Loucy (cell line): ENCODE results near the gene VPS37C.

Experiments
- H2AFZ ChIP-seq: fragments of 200-600 bp; sonication (generic); 2 replicates; pipeline ENCODE4 v1.6.0; 2016; ENCODE audit warnings: antibody characterized with exemption, mild to moderate bottlenecking, low read length, moderate library complexity
- H3F3A ChIP-seq: fragments of 200-600 bp; 2 replicates; pipeline ENCODE4 v1.6.0; 2016; ENCODE audit warnings: antibody characterized with exemption, low read depth, mild to moderate bottlenecking
- H3K27me3 ChIP-seq: fragments of 200-600 bp; sonication (generic); 2 replicates; pipeline ENCODE4 v1.6.1; 2014; ENCODE audit warnings: low read length, mild to moderate bottlenecking; ENCODE audit not compliant: insufficient read depth, poor library complexity, severe bottlenecking
- H3K36me3 ChIP-seq: fragments of 200-600 bp; sonication (generic); 2 replicates; pipeline ENCODE4 v1.6.1; 2016; ENCODE audit warnings: low read length; ENCODE audit not compliant: insufficient read depth
- H3K4me1 ChIP-seq: fragments of 200-600 bp; sonication (generic); 2 replicates; pipeline ENCODE4 v1.5.1; 2014; ENCODE audit warnings: low read length, mild to moderate bottlenecking; ENCODE audit not compliant: insufficient read depth, poor library complexity, severe bottlenecking
- H3K4me2 ChIP-seq: fragments of 200-600 bp; sonication (generic); 2 replicates; pipeline ENCODE4 v1.6.0; 2014; ENCODE audit warnings: antibody characterized with exemption, low read length, low read depth, mild to moderate bottlenecking; ENCODE audit not compliant: poor library complexity, severe bottlenecking
- H3K4me3 ChIP-seq: fragments of 200-600 bp; sonication (generic); 2 replicates; pipeline ENCODE4 v1.5.1; 2014; ENCODE audit warnings: low read length, mild to moderate bottlenecking, mixed read lengths; ENCODE audit not compliant: poor library complexity, severe bottlenecking
- H3K79me2 ChIP-seq: fragments of 200-600 bp; sonication (generic); 2 replicates; pipeline ENCODE4 v1.6.1; 2014; ENCODE audit warnings: low read length; ENCODE audit not compliant: insufficient read depth
- H3K9ac ChIP-seq: fragments of 200-600 bp; sonication (generic); 2 replicates; pipeline ENCODE4 v1.6.0; 2014; ENCODE audit warnings: mild to moderate bottlenecking, low read depth, low read length, moderate library complexity; ENCODE audit not compliant: poor library complexity, severe bottlenecking
- H3K9me2 ChIP-seq: fragments of 200-600 bp; sonication (generic); replicated peaks from 2 replicates; pipeline ENCODE4 v1.6.1; 2016; ENCODE audit warnings: low read depth, low read length, mixed read lengths
- H3K9me3 ChIP-seq: fragments of 200-600 bp; sonication (generic); 2 replicates; pipeline ENCODE4 v1.6.1; 2014; ENCODE audit warnings: mild to moderate bottlenecking, antibody characterized with exemption, low read length, low read depth; ENCODE audit not compliant: insufficient read depth
- H4K20me1 ChIP-seq: fragments of 200-600 bp; sonication (generic); 2 replicates; pipeline ENCODE4 v1.6.0; 2014; ENCODE audit warnings: antibody characterized with exemption, low read length, mild to moderate bottlenecking; ENCODE audit not compliant: insufficient read depth, poor library complexity, severe bottlenecking
- EZH2phosphoT487 ChIP-seq: fragments of 200-600 bp; IDR thresholded peaks from 2 replicates; pipeline ENCODE4 v1.6.1; 2018; ENCODE audit warnings: antibody characterized with exemption, mild to moderate bottlenecking, moderate library complexity, borderline replicate concordance
- TF ChIP-seq, protein P1 (sequence below): fragments of 200-600 bp; sonication (generic); conservative IDR thresholded peaks from 2 replicates; pipeline ENCODE4 v1.5.1; 2014; ENCODE audit warnings: mild to moderate bottlenecking, antibody characterized with exemption, low read length

The VPS37C gene

GRCh38 chr11:61147271-61147670 lies 14.0 kb downstream of the VPS37C start:
- Histone ChIP-seq H4K20me1 (no peaks in the 10 kb centered on the region), H3K9ac (no peak overlapping the region), H3F3A (no peaks in the 10 kb centered on the region), H3K36me3 (no peaks in the 10 kb centered on the region), H3K9me2 (no peaks in the 10 kb centered on the region), H3K4me3 (no peak overlapping the region), H3K4me1 (no peaks in the 10 kb centered on the region), H2AFZ (no peak overlapping the region), H3K27me3 (no peaks in the 10 kb centered on the region), H3K9me3 (no peaks in the 10 kb centered on the region), H3K79me2 (peaks cover 8% of the 10 kb centered on the region; the same call in 1 of the 2 replicates), H3K4me2 (no peak overlapping the region)
- TF ChIP-seq, protein P1, sequence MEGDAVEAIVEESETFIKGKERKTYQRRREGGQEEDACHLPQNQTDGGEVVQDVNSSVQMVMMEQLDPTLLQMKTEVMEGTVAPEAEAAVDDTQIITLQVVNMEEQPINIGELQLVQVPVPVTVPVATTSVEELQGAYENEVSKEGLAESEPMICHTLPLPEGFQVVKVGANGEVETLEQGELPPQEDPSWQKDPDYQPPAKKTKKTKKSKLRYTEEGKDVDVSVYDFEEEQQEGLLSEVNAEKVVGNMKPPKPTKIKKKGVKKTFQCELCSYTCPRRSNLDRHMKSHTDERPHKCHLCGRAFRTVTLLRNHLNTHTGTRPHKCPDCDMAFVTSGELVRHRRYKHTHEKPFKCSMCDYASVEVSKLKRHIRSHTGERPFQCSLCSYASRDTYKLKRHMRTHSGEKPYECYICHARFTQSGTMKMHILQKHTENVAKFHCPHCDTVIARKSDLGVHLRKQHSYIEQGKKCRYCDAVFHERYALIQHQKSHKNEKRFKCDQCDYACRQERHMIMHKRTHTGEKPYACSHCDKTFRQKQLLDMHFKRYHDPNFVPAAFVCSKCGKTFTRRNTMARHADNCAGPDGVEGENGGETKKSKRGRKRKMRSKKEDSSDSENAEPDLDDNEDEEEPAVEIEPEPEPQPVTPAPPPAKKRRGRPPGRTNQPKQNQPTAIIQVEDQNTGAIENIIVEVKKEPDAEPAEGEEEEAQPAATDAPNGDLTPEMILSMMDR = no peak
- TF ChIP-seq EZH2phosphoT487 = no peak

GRCh38 chr11:61146416-61146815 lies 14.8 kb downstream of the VPS37C start:
- Histone ChIP-seq H4K20me1 (no peaks in the 10 kb centered on the region), H3K4me3 (no peak overlapping the region), H3K9me3 (no peaks in the 10 kb centered on the region)

GRCh38 chr11:61145228-61146005 lies 15.8 kb downstream of the VPS37C start:
- Histone ChIP-seq H3K9me3 (no peaks in the 10 kb centered on the region), H3K4me3 (no peak overlapping the region), H3K9ac (no peak overlapping the region), H3K9me2 (no peaks in the 10 kb centered on the region), H3K36me3 (no peaks in the 10 kb centered on the region), H4K20me1 (no peaks in the 10 kb centered on the region), H3K4me2 (no peak overlapping the region), H2AFZ (no peak overlapping the region), H3K27me3 (no peaks in the 10 kb centered on the region), H3K4me1 (no peaks in the 10 kb centered on the region), H3K79me2 (0 out of 2 replicates have a peak, but pooled peaks cover 5% of the 10 kb centered on the region), H3F3A (no peaks in the 10 kb centered on the region)
- TF ChIP-seq, protein P1 = no peak
- no peak for TF ChIP-seq EZH2phosphoT487

More at GRCh38 chr11:61146416-61146815, 14.8 kb downstream of the VPS37C start:
- TF ChIP-seq, protein P1 = no peak
- TF ChIP-seq EZH2phosphoT487 = no peak
- 0 out of 2 replicates have a peak, but pooled peaks cover 8% of the 10 kb centered on the region for H3K79me2 ChIP-seq
- no peaks in the 10 kb centered on the region for H3K9me2 ChIP-seq
- no peaks in the 10 kb centered on the region for H3K27me3 ChIP-seq
- no peaks in the 10 kb centered on the region for H3K4me1 ChIP-seq
- no peak overlapping the region for H2AFZ ChIP-seq
- H3K4me2 ChIP-seq = no peak overlapping the region
- no peak overlapping the region for H3K9ac ChIP-seq
- H3K36me3 ChIP-seq = no peaks in the 10 kb centered on the region
- H3F3A ChIP-seq = no peaks in the 10 kb centered on the region
